Measurements from ENCODE around the gene MAF.

- no peak for TF ChIP-seq CTCF (IDR thresholded peaks at IDR 0.05 in 8 of 11, conservative IDR thresholded peaks at IDR 0.05 in 3 of 11)
- no peak for TF ChIP-seq POLR2A (IDR thresholded peaks at IDR 0.05)
- no peak for TF ChIP-seq POLR2AphosphoS5 (IDR thresholded peaks at IDR 0.05)
These were observed 12.6 kb downstream of the MAF start for GRCh38 chr16:79587897-79588296.
